Thyroid gland (tissue), 4 donors: Measurements from ENCODE around the gene ANKRD34A.

ENCODE experiments used
- CTCF ChIP-seq, 6 experiments: fragments of 200-600 bp in 3 of 6; fragments of 450-650 bp in 3 of 6; sonication (generic) in 3 of 6; IDR thresholded peaks; one replicate each; pipeline ENCODE4 v1.5.1; 2016 to 2019; ENCODE audit warnings: antibody characterized with exemption in 6 of 6, mild to moderate bottlenecking in 2 of 6, inconsistent platforms in 1 of 6, moderate library complexity in 1 of 6
- POLR2A ChIP-seq, 2 donors: fragments of 450-650 bp; IDR thresholded peaks; one replicate each; pipeline ENCODE4 v1.6.1; 2017; ENCODE audit warnings: antibody characterized with exemption in 2 of 2, mild to moderate bottlenecking in 2 of 2, moderate library complexity in 1 of 2

- TF ChIP-seq CTCF (IDR thresholded peaks at IDR 0.05): no peak
- no peak for TF ChIP-seq POLR2A (IDR thresholded peaks at IDR 0.05)
Measured at GRCh38 chr1:145959957-145960467, 4.4 kb downstream of the ANKRD34A start.
